ENCODE data around the gene DHRSX.
"Not testable (repeated sequence)": the region's sequence is repeated elsewhere in the genome, so short reads cannot be mapped to it uniquely, and the experiment has no call there.

The DHRSX gene

DNA sequence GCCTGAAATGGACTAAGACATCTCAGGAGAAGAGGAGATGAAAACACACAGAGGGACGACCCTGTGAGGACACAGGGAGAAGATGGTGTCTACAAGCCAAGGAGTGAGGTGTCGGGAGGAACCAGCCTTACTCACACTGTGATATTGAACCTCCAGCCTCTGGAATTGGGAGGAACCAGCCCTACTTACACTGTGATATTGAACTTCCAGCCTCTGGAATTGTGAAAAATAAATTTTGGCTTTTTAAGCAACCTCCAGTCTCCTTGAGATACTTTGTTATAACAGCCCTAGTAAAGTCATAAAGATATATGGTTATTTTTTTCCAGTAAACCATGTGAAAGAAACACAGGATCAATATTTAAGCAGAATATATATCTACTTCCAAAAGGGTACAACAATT lies 76.5 kb downstream of the DHRSX start:
- DNase-seq (ENCODE audit: low spot score) = no peak

- DNase-seq (ENCODE audit: low spot score) = no peak
Measured at GRCh38 chrX:2423899-2424298, 76.9 kb downstream of the DHRSX start.

DNA sequence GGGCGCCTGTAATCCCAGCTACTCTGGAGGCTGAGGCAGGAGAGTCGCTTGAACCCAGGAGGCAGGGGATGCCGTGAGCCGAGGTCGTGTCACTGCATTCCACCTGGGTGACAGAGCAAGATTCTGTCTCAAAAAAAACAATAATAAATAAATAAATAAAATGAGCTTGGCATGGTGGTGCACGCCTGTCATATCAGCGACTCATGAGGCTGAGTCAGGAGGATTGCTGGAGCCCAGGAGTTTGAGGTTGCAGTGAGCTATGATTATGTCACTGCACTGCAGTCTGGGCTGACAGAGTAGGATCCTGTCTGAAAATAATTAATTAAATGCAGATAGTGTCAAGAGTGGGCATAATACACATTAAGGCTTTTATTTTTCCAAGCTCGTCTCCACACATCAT lies 77.5 kb downstream of the DHRSX start:
- no peak for DNase-seq (ENCODE audit: low spot score)

GRCh38 chrX:2419418-2419817 lies 81.4 kb downstream of the DHRSX start:
- DNase-seq (ENCODE audit: low spot score) = not testable (repeated sequence)

GRCh38 chrX:2418000-2418399 lies 82.8 kb downstream of the DHRSX start:
- no peak for DNase-seq (ENCODE audit: low spot score)

- no peak for DNase-seq (ENCODE audit: low spot score)
Measured at GRCh38 chrX:2416851-2417604, 83.7 kb downstream of the DHRSX start.

- DNase-seq (ENCODE audit: low spot score) = no peak
Measured at GRCh38 chrX:2414384-2414783, 86.4 kb downstream of the DHRSX start.

DNA sequence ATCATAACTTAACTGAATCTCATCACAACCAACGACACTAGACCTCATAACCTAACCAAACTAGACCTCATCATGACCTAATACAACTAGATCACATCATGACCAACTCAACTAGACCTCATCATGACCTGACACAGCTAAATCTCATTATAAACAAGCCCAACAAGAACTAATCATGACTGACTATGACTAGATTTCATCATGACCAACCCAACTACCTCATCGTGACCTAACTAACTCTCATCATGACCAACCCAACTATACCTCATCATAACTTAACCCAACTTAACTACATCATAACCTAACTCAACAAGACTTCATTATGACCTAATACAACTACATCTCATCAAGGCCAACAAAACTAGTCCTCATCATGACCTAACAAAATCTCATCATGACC lies 86.8 kb downstream of the DHRSX start:
- DNase-seq (ENCODE audit: low spot score) = no peak

DNA sequence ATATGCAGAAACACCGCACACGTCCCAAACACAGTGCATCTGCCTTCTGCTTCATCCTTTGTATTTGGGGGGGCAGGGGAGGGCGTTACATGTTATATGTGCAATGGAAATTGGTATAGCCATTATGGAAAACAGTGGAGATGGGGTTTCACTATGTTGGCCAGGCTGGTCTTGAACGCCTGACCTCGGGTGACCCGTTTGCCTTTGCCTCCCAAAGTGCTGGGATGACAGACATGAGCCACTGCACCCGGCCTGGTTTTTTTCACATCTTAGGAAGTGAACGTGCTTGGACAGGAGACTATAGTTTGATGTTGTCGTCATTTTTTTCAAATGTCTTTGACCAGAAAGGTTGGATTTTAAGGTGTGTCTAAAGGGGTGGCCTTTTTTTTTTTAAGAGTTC lies 88.6 kb downstream of the DHRSX start:
- DNase-seq (ENCODE audit: low spot score) = no peak

- no peak for DNase-seq (ENCODE audit: low spot score)
Measured at GRCh38 chrX:2410279-2411020, 90.3 kb downstream of the DHRSX start.

GRCh38 chrX:2409796-2410195 lies 91.0 kb downstream of the DHRSX start:
- no peak for DNase-seq (ENCODE audit: low spot score)

DNA sequence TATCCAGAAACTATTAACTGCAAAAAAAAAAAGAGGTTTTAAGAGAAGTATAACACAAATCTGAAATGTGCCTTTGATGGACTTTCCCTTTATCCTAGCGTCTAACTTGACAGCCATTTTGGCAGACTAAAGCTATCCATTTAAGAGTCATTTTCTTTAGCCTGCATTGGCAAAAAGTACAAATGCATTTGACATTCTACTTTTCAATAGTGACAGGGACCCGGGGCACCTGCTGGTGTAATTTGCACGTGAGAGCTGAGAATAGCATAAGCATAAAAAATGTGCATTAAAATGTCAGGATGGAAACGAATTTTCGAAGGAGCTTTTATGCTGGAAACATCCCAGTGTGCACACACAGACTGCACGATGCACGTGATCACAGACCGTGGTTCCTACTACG lies 91.9 kb downstream of the DHRSX start:
- DNase-seq (ENCODE audit: low spot score) = no peak

GRCh38 chrX:2406891-2407518 lies 93.8 kb downstream of the DHRSX start:
- no peak for DNase-seq (ENCODE audit: low spot score)

- DNase-seq (ENCODE audit: low spot score) = no peak
Measured at GRCh38 chrX:2404776-2405175, 96.0 kb downstream of the DHRSX start.

DNA sequence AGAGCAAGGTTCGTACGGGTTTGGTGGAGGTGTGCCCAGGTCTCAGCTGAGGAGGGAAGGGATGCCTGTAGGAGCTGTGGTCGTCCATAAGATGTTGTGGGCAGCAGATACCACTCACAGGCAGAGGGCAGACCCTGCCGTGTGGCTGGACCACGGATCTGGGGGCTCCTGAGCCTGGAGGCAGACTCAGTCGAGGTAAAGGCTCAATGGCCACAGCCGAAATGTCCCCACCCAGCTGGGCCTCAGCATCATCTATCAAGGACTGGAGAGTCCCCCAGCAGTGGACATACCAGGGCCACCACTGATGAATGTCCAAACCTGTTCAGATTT lies 98.5 kb downstream of the DHRSX start:
- DNase-seq (ENCODE audit: low spot score) = no peak

DNA sequence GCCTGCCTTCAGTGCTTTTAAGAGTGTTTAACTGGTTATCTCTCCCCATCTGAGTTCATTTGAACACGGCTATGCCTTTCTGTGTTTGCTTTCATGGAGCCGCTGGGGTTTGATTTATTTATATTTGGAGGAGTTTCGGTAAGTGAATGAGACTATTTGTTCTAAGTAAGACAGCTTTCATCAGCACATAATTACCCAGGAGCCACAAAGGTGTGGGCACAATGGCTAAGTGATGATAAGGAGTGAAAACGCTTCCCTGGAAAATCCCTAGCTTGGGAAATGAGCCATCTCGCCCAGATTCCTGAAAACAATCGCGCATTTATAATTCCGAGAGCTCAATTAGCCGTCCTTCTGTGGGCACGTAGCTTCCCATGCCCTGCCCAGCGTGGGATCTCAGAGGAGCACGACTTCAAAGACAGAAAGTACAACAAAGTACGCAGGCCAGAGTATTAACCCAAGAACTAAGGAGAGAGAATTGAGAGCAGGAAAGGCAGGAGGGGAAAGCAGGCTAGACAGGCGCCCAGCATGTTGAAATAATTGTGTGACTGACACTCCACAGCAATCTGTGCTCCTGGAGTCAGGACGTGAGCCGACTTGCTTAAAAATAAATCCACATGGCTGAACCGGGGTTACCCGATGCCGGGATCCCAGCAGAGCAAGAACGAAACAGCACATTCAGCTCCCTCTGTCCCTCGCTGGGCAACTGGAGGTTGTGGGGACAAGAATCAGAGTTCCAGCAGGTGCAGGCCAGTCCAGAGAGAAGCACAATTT lies 99.0 kb downstream of the DHRSX start:
- peak; percentile 40 for DNase-seq (ENCODE audit: low spot score)

DNA sequence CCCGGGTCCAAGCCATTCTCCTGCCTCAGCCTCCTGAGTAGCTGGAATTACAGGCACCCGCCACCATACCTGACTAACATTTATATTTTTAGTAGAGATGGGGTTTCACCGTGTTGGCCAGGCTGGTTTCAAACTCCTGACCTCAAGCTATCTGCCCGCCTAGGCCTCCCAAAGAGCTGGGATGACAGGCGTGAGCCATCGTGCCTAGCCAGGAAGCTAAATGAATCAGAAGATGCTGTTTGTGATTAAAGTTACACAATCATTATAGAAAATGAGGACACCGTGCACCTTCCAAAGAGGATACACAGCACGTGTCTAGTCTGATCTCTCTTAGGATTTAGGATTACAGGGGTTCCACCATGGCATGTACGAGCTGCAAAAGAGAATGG lies 99.6 kb downstream of the DHRSX start:
- no peak for DNase-seq (ENCODE audit: low spot score)

DNA sequence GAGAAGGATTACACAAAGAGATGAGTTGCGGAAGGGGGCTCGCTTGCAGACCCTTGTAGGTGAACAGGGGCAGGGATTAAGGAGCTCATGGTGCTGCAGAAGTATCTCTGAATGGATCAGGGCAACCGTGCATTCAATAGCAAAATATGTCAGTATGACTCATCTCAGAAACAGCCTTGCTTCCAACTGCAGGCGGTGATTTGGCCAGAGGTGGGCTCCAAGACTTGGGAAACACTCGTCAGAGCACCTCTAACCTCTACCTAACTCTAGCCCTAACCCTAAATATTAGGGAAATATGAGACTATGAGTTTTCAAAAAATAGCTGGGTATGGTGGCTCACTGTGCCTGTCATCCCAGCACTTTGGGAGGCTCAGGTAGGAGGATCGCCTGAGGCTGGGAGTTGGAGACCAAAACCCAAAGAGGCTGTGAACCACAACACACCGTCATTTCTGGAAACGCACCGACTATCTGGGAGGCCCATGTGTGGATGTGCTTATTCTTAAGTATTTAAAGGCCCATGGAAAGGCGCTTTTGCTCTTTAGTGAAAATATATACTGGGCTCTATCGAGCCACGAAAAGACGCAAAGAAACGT lies 102.6 kb downstream of the DHRSX start:
- no peak for DNase-seq (ENCODE audit: low spot score)

- no peak for DNase-seq (ENCODE audit: low spot score)
Measured at GRCh38 chrX:2397229-2398063, 103.3 kb downstream of the DHRSX start.

- DNase-seq (ENCODE audit: low spot score) = no peak
Measured at GRCh38 chrX:2395261-2395992, 105.3 kb downstream of the DHRSX start.
